GM19455 (cell line): ENCODE measurements around the gene TFB2M.
"Not testable (repeated sequence)": the region's sequence is repeated elsewhere in the genome, so short reads cannot be mapped to it uniquely, and the experiment has no call there.

Source experiments
- ATAC-seq: cut with Tn5 transposase; IDR thresholded peaks from one replicate; pipeline ENCODE4 v1.9.1; 2021; ENCODE audit not compliant: unreplicated experiment

The TFB2M gene

GRCh38 chr1:246583448-246584185 is 17.6 kb upstream of the TFB2M start:
- no peak for ATAC-seq

- ATAC-seq = no peak
These were observed 17.0 kb upstream of the TFB2M start for GRCh38 chr1:246583056-246583440.

- no peak for ATAC-seq
These were observed 16.4 kb upstream of the TFB2M start for GRCh38 chr1:246582301-246583055.

- no peak for ATAC-seq
These were observed 14.7 kb upstream of the TFB2M start for GRCh38 chr1:246580497-246581370.

GRCh38 chr1:246579818-246580217 is 13.8 kb upstream of the TFB2M start:
- ATAC-seq = peak; percentile 82

GRCh38 chr1:246577720-246578106 is 11.7 kb upstream of the TFB2M start:
- ATAC-seq = no peak

GRCh38 chr1:246577082-246577719 is 11.1 kb upstream of the TFB2M start:
- ATAC-seq = no peak

- ATAC-seq = no peak
These were observed 10.6 kb upstream of the TFB2M start for GRCh38 chr1:246576709-246577032.

GRCh38 chr1:246573491-246573890 is 7.4 kb upstream of the TFB2M start:
- no peak for ATAC-seq

- ATAC-seq = no peak
These were observed 6.7 kb upstream of the TFB2M start for GRCh38 chr1:246572785-246573184.

GRCh38 chr1:246571953-246572352 is 5.9 kb upstream of the TFB2M start:
- no peak for ATAC-seq

- not testable (repeated sequence) for ATAC-seq
These were observed 5.2 kb upstream of the TFB2M start for GRCh38 chr1:246571309-246571708.

GRCh38 chr1:246569248-246570238 is 3.5 kb upstream of the TFB2M start:
- ATAC-seq = no peak

- ATAC-seq = no peak
These were observed 1.7 kb upstream of the TFB2M start for GRCh38 chr1:246567646-246568235.

- ATAC-seq = peak; percentile 29
These were observed 968 bp upstream of the TFB2M start for GRCh38 chr1:246566813-246567645.

GRCh38 chr1:246565751-246566127 is 322 bp downstream of the TFB2M start:
- peak; percentile 2 for ATAC-seq

GRCh38 chr1:246564839-246565750 is 966 bp downstream of the TFB2M start:
- ATAC-seq = no peak

- ATAC-seq = not testable (repeated sequence)
These were observed 5.2 kb downstream of the TFB2M start for GRCh38 chr1:246560833-246561232.
